OCI-LY1 (cell line): ENCODE data around the gene PBX3.

Source experiments
- EZH2 ChIP-seq: fragments of 200-600 bp; sonication (generic), shearing (Covaris generic); IDR thresholded peaks from 2 replicates; pipeline ENCODE4 v1.8.0; 2017; ENCODE audit warnings: borderline replicate concordance, mixed run types, mild to moderate bottlenecking, antibody characterized with exemption, low read length, moderate library complexity, mixed read lengths
- TF ChIP-seq, protein P1 (sequence below): fragments of 200-600 bp; sonication (generic), shearing (Covaris generic); IDR thresholded peaks from 2 replicates; pipeline ENCODE4 v1.5.1; 2017; ENCODE audit warnings: mild to moderate bottlenecking, antibody characterized with exemption, low read length, moderate library complexity, mixed read lengths

DNA sequence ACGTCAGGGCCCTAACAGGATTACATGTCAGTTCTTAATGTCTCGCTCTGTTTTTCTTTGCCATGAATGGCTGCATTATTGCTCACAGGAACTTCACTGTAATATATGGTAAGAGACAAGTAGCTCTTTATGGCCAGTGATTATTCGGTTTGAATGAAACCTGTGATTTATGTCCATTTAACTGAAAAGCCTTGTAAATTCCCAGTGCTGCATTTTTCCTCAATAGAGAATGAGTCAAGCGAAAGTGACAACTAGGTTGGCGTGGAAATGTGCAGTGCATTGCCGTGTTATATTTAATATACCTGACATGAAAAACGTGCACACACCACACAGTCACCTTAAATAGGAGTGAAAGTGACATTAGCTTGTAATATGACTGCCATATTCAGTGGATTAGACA lies 163.1 kb downstream of the PBX3 start:
- TF ChIP-seq EZH2: no peak
- TF ChIP-seq, protein P1, sequence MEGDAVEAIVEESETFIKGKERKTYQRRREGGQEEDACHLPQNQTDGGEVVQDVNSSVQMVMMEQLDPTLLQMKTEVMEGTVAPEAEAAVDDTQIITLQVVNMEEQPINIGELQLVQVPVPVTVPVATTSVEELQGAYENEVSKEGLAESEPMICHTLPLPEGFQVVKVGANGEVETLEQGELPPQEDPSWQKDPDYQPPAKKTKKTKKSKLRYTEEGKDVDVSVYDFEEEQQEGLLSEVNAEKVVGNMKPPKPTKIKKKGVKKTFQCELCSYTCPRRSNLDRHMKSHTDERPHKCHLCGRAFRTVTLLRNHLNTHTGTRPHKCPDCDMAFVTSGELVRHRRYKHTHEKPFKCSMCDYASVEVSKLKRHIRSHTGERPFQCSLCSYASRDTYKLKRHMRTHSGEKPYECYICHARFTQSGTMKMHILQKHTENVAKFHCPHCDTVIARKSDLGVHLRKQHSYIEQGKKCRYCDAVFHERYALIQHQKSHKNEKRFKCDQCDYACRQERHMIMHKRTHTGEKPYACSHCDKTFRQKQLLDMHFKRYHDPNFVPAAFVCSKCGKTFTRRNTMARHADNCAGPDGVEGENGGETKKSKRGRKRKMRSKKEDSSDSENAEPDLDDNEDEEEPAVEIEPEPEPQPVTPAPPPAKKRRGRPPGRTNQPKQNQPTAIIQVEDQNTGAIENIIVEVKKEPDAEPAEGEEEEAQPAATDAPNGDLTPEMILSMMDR: no peak
